Transverse colon (tissue), 4 donors: ENCODE data around the gene LGI2. TPM values are rescaled to one million over a fixed set of nuclear protein-coding genes. Genes with fewer than 3 reads are reported as not detected.

Source experiments
- DNase-seq: peaks from one replicate; pipeline ENCODE4 v3.0.0-alpha.2; 2019
- H3K27ac ChIP-seq, 4 donors: fragments of 200-600 bp; sonication (generic); 2 replicates each; pipeline ENCODE4 v1.5.1; 2016 to 2018; ENCODE audit warnings: inconsistent platforms in 4 of 4
- H3K27me3 ChIP-seq: fragments of 200-600 bp; sonication (generic); 2 replicates; pipeline ENCODE4 v1.5.1; 2017; ENCODE audit warnings: inconsistent platforms
- H3K36me3 ChIP-seq, 4 donors: fragments of 200-600 bp; sonication (generic); 2 replicates each; pipeline ENCODE4 v1.5.1; 2017 to 2019; ENCODE audit warnings: inconsistent platforms in 4 of 4
- H3K4me1 ChIP-seq, 4 donors: fragments of 200-600 bp; sonication (generic); 2 replicates each; pipeline ENCODE4 v1.5.1; 2017 to 2020; ENCODE audit warnings: inconsistent platforms in 4 of 4
- H3K4me3 ChIP-seq, 4 donors: fragments of 200-600 bp; sonication (generic); 1 replicate in 1 of 4; 2 replicates in 3 of 4; pipeline versions ENCODE4 v1.5.1 to v1.6.1; 2017 to 2019; ENCODE audit warnings: inconsistent platforms in 4 of 4
- H3K9me3 ChIP-seq, 2 donors: fragments of 200-600 bp; sonication (generic); 2 replicates each; pipeline ENCODE4 v1.5.1; 2017 to 2019; ENCODE audit warnings: inconsistent platforms in 2 of 2
- EP300 ChIP-seq: sonication (generic); formaldehyde crosslinking; IDR thresholded peaks from one replicate; pipeline ENCODE4 v1.6.1; 2017; ENCODE audit warnings: antibody characterized with exemption, low read depth
- POLR2A ChIP-seq: fragments of 450-650 bp; IDR thresholded peaks from one replicate; pipeline ENCODE4 v1.6.1; 2016; ENCODE audit warnings: antibody characterized with exemption, mild to moderate bottlenecking, moderate library complexity
- POLR2AphosphoS5 ChIP-seq, 3 donors: sonication (generic); formaldehyde crosslinking; IDR thresholded peaks; one replicate each; pipeline ENCODE4 v1.6.1; 2016; ENCODE audit warnings: antibody characterized with exemption in 3 of 3
- WGBS, 2 donors: methylation state at CpG; one replicate each; pipeline ENCODE4 v1.1.5; 2018; ENCODE audit warnings: low coverage in 1 of 2; 5-methylcytosine and 5-hydroxymethylcytosine counted together
- in situ Hi-C, 4 donors: fragments of 200-750 bp; cut with MboI; loops; one replicate each; pipeline versions ENCODE4 v1.15.0 to v1.15.1; 2017; ENCODE audit warnings: low sequenced_read_pairs in 3 of 4, low pct_ligation_motif_present in 1 of 4, low pct_unique_long_range_greater_than_20kb in 1 of 4
- intact Hi-C: fragments of 100-400 bp; cut with DNase I; formaldehyde crosslinking; loops from one replicate; pipeline ENCODE4 v1.15.1; 2023; ENCODE audit warnings: low total_unique reads
- total RNA-seq, 4 donors: library from RNA; depleted of rRNA; stranded (reverse); fragments of >200 nt; gene quantifications; one replicate each; pipeline ENCODE4 v1.1.0, GENCODE V29; 2016
- TF ChIP-seq, protein P1 (sequence below), 5 experiments: fragments of 200-600 bp in 3 of 5; fragments of 450-650 bp in 2 of 5; sonication (generic) in 3 of 5; IDR thresholded peaks; 1 replicate in 2 of 5; 2 replicates in 3 of 5; pipeline ENCODE4 v1.5.1; 2016 to 2017; ENCODE audit warnings: antibody characterized with exemption in 5 of 5, inconsistent platforms in 3 of 5, mild to moderate bottlenecking in 2 of 5, moderate library complexity in 1 of 5

LGI2 gene
- total RNA-seq, 4 donors from 2014 or later, result 0.32 to 0.75 (median 0.41) TPM; not detected in 1

DNA sequence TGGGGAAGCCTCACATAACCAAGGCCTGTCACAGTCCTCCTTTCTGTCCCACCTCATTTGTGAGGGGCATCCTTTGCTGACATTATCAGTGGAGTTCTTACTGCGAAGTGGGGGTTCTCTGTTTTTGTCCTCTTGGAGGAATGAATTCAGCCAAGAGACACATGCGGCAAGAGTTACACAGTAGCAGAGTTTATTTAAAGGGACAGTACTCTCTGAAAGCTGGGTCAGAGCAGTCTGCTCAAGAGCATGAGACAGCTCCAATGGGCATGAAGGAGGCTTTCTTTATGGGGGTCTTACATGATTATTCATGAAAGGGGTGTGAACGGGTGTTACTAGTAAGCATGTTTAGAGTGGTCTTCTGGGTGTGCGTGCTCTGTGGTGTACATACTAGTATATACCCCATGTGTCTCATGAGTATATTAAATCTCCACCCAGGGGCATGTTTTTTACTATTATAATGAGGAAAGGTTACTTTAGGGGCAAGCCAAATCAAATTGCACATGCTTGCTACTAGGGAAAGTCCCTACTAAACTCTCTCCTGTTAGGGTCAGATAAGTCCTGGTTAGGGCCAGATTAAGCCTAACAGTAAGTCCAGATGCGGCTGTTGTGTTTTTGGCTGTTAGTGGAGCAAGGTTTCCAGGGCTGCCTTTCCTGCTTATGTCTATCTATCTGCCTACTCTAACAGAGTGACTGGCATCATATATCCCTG, 19.8 kb upstream of the LGI2 start:
- TF ChIP-seq POLR2A (no peak), POLR2AphosphoS5 (IDR thresholded peaks at IDR 0.05) (no peak), EP300 (no peak)
- TF ChIP-seq, protein P1, sequence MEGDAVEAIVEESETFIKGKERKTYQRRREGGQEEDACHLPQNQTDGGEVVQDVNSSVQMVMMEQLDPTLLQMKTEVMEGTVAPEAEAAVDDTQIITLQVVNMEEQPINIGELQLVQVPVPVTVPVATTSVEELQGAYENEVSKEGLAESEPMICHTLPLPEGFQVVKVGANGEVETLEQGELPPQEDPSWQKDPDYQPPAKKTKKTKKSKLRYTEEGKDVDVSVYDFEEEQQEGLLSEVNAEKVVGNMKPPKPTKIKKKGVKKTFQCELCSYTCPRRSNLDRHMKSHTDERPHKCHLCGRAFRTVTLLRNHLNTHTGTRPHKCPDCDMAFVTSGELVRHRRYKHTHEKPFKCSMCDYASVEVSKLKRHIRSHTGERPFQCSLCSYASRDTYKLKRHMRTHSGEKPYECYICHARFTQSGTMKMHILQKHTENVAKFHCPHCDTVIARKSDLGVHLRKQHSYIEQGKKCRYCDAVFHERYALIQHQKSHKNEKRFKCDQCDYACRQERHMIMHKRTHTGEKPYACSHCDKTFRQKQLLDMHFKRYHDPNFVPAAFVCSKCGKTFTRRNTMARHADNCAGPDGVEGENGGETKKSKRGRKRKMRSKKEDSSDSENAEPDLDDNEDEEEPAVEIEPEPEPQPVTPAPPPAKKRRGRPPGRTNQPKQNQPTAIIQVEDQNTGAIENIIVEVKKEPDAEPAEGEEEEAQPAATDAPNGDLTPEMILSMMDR (IDR thresholded peaks at IDR 0.05), result no peak
- Histone ChIP-seq H3K4me1 (no peaks in the 10 kb centered on the region), H3K27me3 (no peaks in the 10 kb centered on the region), H3K4me3 (no peak overlapping the region), H3K9me3 (no peaks in the 10 kb centered on the region), H3K36me3 (no peaks in the 10 kb centered on the region), H3K27ac (no peak overlapping the region)
- 88 to 94% methylated on average over 3 to 5 of the region's 5 CpGs for WGBS, 2 donors
- intact Hi-C loops (no loop called here), in situ Hi-C loops (no loop called here)
- DNase-seq, result no peak

DNA sequence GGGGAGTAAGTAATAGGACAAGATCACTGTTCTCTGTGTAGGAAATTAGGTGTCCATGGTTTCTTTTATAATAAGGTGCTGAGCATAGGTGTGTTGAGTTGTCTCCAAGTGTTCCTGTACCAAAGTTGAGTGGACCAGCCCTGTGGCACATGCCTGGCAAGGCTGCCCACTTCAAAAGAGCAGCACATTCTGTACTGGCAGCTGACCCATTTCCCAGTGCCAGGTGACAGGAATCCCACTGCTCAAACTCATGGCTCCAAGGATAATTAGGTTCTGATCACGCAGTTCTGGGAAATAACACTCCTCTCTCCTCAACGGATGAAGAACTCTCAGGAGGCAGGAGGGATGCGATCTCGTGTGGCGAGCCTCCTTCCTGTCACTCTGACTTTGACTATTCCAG, 12.8 kb upstream of the LGI2 start:
- in situ Hi-C loops, result no loop called here
- 73% methylated on average over 4 of the region's 5 CpGs; no CpG with 5 or more reads in 1 of the 2 donors for WGBS, 2 donors
- H3K9me3 ChIP-seq, result no peaks in the 10 kb centered on the region

GRCh38 chr4:25033526-25033925, 2.8 kb upstream of the LGI2 start:
- no peak for TF ChIP-seq POLR2A
- TF ChIP-seq POLR2AphosphoS5 (IDR thresholded peaks at IDR 0.05), result no peak
- TF ChIP-seq, protein P1 (IDR thresholded peaks at IDR 0.05), result no peak
- TF ChIP-seq EP300, result no peak
- in situ Hi-C loops (no loop called here), intact Hi-C loops (no loop called here)
- H3K36me3 ChIP-seq, result no peaks in the 10 kb centered on the region
- 81 to 91% methylated on average over 4 of the region's 4 CpGs for WGBS, 2 donors
- no peak overlapping the region for H3K27ac ChIP-seq
- peaks cover 9 to 11% (median 10%) of the 10 kb centered on the region in 4 donors for H3K4me1 ChIP-seq
- H3K4me3 ChIP-seq, result no peak overlapping the region
- H3K27me3 ChIP-seq, result peaks cover 41% of the 10 kb centered on the region
- no peak for DNase-seq
- no peaks in the 10 kb centered on the region for H3K9me3 ChIP-seq

More for the DNA sequence above, 12.8 kb upstream of the LGI2 start:
- H3K27me3 ChIP-seq, result no peaks in the 10 kb centered on the region
- TF ChIP-seq EP300 (no peak), POLR2AphosphoS5 (IDR thresholded peaks at IDR 0.05) (no peak), POLR2A (no peak)
- TF ChIP-seq, protein P1 (IDR thresholded peaks at IDR 0.05), result no peak
- intact Hi-C loops, result no loop called here
- no peak overlapping the region for H3K4me3 ChIP-seq
- no peaks in the 10 kb centered on the region for H3K4me1 ChIP-seq
- no peak for DNase-seq
- no peaks in the 10 kb centered on the region for H3K36me3 ChIP-seq
- no peak overlapping the region for H3K27ac ChIP-seq

DNA sequence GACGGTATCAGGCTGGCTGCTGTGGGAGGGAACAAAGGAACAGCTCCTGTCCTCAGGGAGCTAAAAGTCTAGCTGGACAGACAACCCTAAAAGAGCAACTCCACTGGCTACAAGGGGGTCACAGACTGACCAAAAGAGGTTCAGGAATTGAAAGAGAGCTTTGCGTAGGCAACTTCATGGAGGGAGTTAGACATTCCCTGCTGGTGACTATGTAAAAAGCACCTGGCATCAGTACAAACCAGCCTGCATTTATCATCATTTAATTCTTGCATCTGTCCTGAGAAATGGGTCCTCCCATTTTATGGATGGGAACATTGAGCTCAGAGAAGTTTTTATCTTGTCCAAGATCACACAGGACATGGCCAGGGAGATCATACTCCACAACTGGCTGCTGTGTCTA, 1.4 kb upstream of the LGI2 start:
- Histone ChIP-seq H3K27me3 (peaks cover 54% of the 10 kb centered on the region), H3K9me3 (no peaks in the 10 kb centered on the region), H3K27ac (no peak overlapping the region), H3K4me3 (no peak overlapping the region), H3K36me3 (no peaks in the 10 kb centered on the region), H3K4me1 (peaks cover 9 to 11% (median 10%) of the 10 kb centered on the region in 4 donors)
- DNase-seq, result no peak
- intact Hi-C loops (no loop called here), in situ Hi-C loops (no loop called here)
- TF ChIP-seq, protein P1 (IDR thresholded peaks at IDR 0.05), result no peak
- TF ChIP-seq POLR2A, result no peak
- no peak for TF ChIP-seq POLR2AphosphoS5 (IDR thresholded peaks at IDR 0.05)
- TF ChIP-seq EP300, result no peak
- 82 to 100% methylated on average over 1 to 2 of the region's 2 CpGs for WGBS, 2 donors
